ENCODE results near the gene ATG10.

ATG10 gene

GRCh38 chr5:82211855-82212572, 240.2 kb downstream of the ATG10 start:
- no peaks in the 10 kb centered on the region for H3K36me3 ChIP-seq (ENCODE audit: insufficient read depth, low read length)
- no peak overlapping the region for H3K4me3 ChIP-seq (ENCODE audit: low read length)
- no peak overlapping the region for H3K4me2 ChIP-seq (ENCODE audit: low read length)
- H3K27me3 ChIP-seq (ENCODE audit: control insufficient read depth, insufficient read depth, low read length), result no peaks in the 10 kb centered on the region
- H3K9me3 ChIP-seq (replicated peaks; ENCODE audit: low read length), result no peaks in the 10 kb centered on the region
- no peak overlapping the region for H3K9ac ChIP-seq (ENCODE audit: low read depth, low read length)
- H3K4me1 ChIP-seq (ENCODE audit: control insufficient read depth, insufficient read depth, low read length), result no peaks in the 10 kb centered on the region

DNA sequence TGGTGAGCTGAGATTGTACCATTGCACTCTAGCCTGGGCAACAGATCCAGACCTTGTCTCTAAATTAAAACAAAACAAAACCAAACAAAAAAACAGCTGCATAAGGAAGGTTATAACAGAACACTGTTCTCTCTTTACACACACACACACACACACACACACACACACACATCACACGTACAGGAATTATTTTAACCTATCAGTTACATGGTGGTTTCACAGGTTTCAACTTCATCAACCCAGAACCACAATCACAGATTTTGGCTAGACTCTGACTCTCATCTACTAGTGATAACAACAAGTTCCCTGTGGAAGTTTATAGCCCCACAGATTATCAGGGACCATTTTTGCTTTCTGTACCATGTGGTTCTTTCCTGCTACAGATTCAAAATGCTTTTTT, 246.1 kb downstream of the ATG10 start:
- Histone ChIP-seq H3K27me3 (ENCODE audit: control insufficient read depth, insufficient read depth, low read length) (no peaks in the 10 kb centered on the region), H3K36me3 (ENCODE audit: insufficient read depth, low read length) (no peaks in the 10 kb centered on the region), H3K4me3 (ENCODE audit: low read length) (no peak overlapping the region), H3K4me1 (ENCODE audit: control insufficient read depth, insufficient read depth, low read length) (no peaks in the 10 kb centered on the region), H3K9ac (ENCODE audit: low read depth, low read length) (no peak overlapping the region), H3K9me3 (replicated peaks; ENCODE audit: low read length) (no peaks in the 10 kb centered on the region), H3K4me2 (ENCODE audit: low read length) (no peak overlapping the region)

DNA sequence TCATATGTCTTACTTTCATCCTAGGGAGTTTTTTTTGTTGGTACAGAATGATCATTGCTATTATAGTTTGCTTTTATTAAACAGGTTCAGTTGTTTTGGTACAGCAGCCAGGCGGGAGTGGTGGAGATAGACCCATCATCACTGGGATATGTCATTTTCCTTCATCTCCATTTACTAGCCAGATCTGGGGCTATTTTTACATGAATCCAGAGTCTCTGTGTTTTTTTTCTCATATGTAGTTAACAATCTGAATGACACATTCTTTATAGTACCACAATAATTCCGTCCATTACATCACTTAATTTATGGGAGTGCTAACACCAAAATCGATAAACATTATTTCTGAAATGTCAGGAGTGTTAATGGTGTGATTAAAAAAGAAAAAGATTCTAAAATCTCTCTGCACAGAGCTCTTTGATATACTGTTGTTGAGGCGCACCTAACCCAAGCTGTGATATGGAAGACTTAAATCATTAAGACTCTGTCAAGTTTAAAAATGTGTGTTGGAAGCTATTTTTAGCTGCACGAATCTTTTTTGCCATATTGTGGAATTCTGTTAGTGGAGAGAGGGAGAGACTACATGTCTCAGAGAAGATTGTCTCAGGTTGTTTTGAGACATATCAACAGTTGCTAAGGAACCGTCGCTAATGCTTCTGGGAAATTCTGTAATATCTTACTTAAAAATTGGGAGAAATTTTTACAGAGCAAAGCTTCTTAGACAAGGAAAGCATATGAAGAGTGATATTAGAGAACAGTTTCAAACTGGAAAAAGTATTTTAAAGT, 246.7 kb downstream of the ATG10 start:
- Histone ChIP-seq H3K36me3 (ENCODE audit: insufficient read depth, low read length) (no peaks in the 10 kb centered on the region), H3K4me3 (ENCODE audit: low read length) (no peak overlapping the region), H3K9me3 (replicated peaks; ENCODE audit: low read length) (no peaks in the 10 kb centered on the region)

GRCh38 chr5:82221020-82221419, 249.2 kb downstream of the ATG10 start:
- no peaks in the 10 kb centered on the region for H3K36me3 ChIP-seq (ENCODE audit: insufficient read depth, low read length)
- H3K27me3 ChIP-seq (ENCODE audit: control insufficient read depth, insufficient read depth, low read length), result no peaks in the 10 kb centered on the region
- no peak overlapping the region for H3K4me2 ChIP-seq (ENCODE audit: low read length)
- H3K4me3 ChIP-seq (ENCODE audit: low read length), result no peak overlapping the region
- no peaks in the 10 kb centered on the region for H3K9me3 ChIP-seq (replicated peaks; ENCODE audit: low read length)
- no peak overlapping the region for H3K9ac ChIP-seq (ENCODE audit: low read depth, low read length)
- no peaks in the 10 kb centered on the region for H3K4me1 ChIP-seq (ENCODE audit: control insufficient read depth, insufficient read depth, low read length)

More for the DNA sequence above, 246.7 kb downstream of the ATG10 start:
- no peaks in the 10 kb centered on the region for H3K27me3 ChIP-seq (ENCODE audit: control insufficient read depth, insufficient read depth, low read length)
- H3K4me1 ChIP-seq (ENCODE audit: control insufficient read depth, insufficient read depth, low read length), result no peaks in the 10 kb centered on the region
- H3K4me2 ChIP-seq (ENCODE audit: low read length), result no peak overlapping the region
- no peak overlapping the region for H3K9ac ChIP-seq (ENCODE audit: low read depth, low read length)

DNA sequence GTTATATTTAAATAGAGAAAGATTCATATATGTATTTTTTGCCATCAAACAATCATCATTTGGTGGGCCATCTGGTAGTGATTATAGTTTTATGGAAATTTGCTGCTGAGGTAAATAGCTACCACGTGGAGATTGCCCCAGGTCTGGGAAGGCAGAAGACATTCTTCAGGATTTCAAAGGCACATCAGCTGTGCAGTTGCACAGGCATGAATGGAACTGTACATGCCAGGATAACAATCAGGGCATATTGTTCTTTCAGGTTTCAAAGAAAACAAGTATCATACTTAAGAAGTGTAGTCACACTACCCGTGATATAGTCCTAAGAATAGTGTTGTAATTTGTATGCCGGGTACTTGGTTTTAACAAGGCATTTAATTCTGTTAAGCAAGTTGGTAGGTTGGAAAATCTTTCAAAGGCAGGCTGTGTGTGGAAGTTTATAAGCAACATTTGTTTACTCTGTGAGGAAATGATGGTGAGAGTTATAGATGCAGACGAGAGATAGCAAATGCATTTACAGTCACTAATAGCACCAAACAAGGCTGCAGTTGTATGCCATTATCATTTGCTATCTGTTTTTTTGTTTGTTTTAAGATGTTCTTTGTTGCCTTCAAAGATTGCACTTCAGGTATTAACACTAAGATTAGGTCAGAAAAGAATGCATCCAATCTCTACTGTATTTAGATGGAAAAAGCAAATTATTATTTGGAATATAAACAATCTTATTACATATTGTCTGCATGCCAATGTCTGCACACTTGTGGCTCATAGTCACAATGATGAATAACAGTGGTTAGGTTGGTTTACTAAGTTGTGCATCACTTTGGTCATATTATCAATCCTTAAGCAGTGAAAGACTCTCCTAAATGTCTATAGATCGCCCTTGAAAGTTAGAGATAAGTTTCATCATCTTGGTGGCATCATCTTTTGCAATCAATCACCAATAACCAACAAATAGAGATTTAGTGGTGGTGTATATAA, 251.1 kb downstream of the ATG10 start:
- H3K9me3 ChIP-seq (replicated peaks; ENCODE audit: low read length), result no peaks in the 10 kb centered on the region
- H3K27me3 ChIP-seq (ENCODE audit: control insufficient read depth, insufficient read depth, low read length), result no peaks in the 10 kb centered on the region
- no peak overlapping the region for H3K4me2 ChIP-seq (ENCODE audit: low read length)
- H3K9ac ChIP-seq (ENCODE audit: low read depth, low read length), result no peak overlapping the region
- H3K4me3 ChIP-seq (ENCODE audit: low read length), result no peak overlapping the region
- no peaks in the 10 kb centered on the region for H3K4me1 ChIP-seq (ENCODE audit: control insufficient read depth, insufficient read depth, low read length)
- H3K36me3 ChIP-seq (ENCODE audit: insufficient read depth, low read length), result no peaks in the 10 kb centered on the region

- no peak overlapping the region for H3K4me3 ChIP-seq (ENCODE audit: low read length)
- H3K4me1 ChIP-seq (ENCODE audit: control insufficient read depth, insufficient read depth, low read length), result no peaks in the 10 kb centered on the region
- no peak overlapping the region for H3K9ac ChIP-seq (ENCODE audit: low read depth, low read length)
- no peak overlapping the region for H3K4me2 ChIP-seq (ENCODE audit: low read length)
- H3K36me3 ChIP-seq (ENCODE audit: insufficient read depth, low read length), result no peaks in the 10 kb centered on the region
- no peaks in the 10 kb centered on the region for H3K9me3 ChIP-seq (replicated peaks; ENCODE audit: low read length)
- H3K27me3 ChIP-seq (ENCODE audit: control insufficient read depth, insufficient read depth, low read length), result no peaks in the 10 kb centered on the region
These were observed 253.8 kb downstream of the ATG10 start for GRCh38 chr5:82225525-82226172.

DNA sequence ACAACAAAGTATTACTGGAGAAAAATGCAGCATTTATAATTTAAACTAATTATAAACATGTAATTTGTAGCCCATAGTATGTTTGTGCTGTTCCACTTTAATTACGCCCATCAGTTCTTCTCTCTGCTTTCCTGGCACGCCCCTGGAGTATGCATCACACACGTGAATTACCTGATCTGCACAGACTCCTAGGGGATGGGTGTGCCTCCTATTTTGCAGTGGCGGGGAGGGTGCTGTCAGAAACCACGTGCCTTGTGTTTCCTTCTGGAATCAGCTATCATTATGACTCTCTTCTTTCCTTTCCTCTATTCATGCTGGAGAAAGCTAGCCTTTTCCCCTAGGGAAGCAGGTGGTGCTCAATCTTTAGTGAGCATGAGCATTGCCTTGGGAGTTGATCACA, 263.1 kb downstream of the ATG10 start:
- H3K9me3 ChIP-seq (replicated peaks; ENCODE audit: low read length), result no peaks in the 10 kb centered on the region

DNA sequence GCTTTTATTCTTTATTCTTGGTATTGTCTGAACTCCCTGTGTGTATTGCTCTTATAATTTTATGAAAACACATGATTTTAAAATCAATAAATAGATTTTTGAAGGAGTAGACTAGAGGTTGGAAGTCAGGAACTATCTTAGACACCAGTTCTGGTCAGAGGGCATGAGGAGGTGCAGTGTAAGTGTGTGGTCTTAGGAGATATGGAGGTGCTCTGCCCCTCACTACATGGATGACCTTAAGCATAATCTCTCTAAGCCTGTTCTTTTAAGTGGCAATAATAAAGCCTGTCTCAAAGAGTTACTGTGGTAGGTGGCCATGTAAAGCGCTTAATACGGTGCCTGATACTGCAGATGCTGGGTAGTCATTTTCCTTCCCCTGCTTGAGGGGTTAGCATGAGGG, 272.3 kb downstream of the ATG10 start:
- Histone ChIP-seq H3K27me3 (ENCODE audit: control insufficient read depth, insufficient read depth, low read length) (no peaks in the 10 kb centered on the region), H3K36me3 (ENCODE audit: insufficient read depth, low read length) (no peaks in the 10 kb centered on the region), H3K4me2 (ENCODE audit: low read length) (no peak overlapping the region), H3K9ac (ENCODE audit: low read depth, low read length) (no peak overlapping the region), H3K9me3 (replicated peaks; ENCODE audit: low read length) (no peaks in the 10 kb centered on the region), H3K4me3 (ENCODE audit: low read length) (no peak overlapping the region), H3K4me1 (ENCODE audit: control insufficient read depth, insufficient read depth, low read length) (no peaks in the 10 kb centered on the region)

More for the DNA sequence above, 263.1 kb downstream of the ATG10 start:
- Histone ChIP-seq H3K4me3 (ENCODE audit: low read length) (no peak overlapping the region), H3K4me2 (ENCODE audit: low read length) (no peak overlapping the region), H3K27me3 (ENCODE audit: control insufficient read depth, insufficient read depth, low read length) (no peaks in the 10 kb centered on the region), H3K36me3 (ENCODE audit: insufficient read depth, low read length) (no peaks in the 10 kb centered on the region), H3K9ac (ENCODE audit: low read depth, low read length) (no peak overlapping the region), H3K4me1 (ENCODE audit: control insufficient read depth, insufficient read depth, low read length) (no peaks in the 10 kb centered on the region)

GRCh38 chr5:82244854-82245635, 273.2 kb downstream of the ATG10 start:
- Histone ChIP-seq H3K36me3 (ENCODE audit: insufficient read depth, low read length) (no peaks in the 10 kb centered on the region), H3K27me3 (ENCODE audit: control insufficient read depth, insufficient read depth, low read length) (no peaks in the 10 kb centered on the region), H3K9me3 (replicated peaks; ENCODE audit: low read length) (no peaks in the 10 kb centered on the region), H3K4me2 (ENCODE audit: low read length) (no peak overlapping the region), H3K4me3 (ENCODE audit: low read length) (no peak overlapping the region), H3K9ac (ENCODE audit: low read depth, low read length) (no peak overlapping the region), H3K4me1 (ENCODE audit: control insufficient read depth, insufficient read depth, low read length) (no peaks in the 10 kb centered on the region)

- Histone ChIP-seq H3K27me3 (ENCODE audit: control insufficient read depth, insufficient read depth, low read length) (no peaks in the 10 kb centered on the region), H3K4me3 (ENCODE audit: low read length) (no peak overlapping the region), H3K9ac (ENCODE audit: low read depth, low read length) (no peak overlapping the region), H3K9me3 (replicated peaks; ENCODE audit: low read length) (no peaks in the 10 kb centered on the region), H3K4me1 (ENCODE audit: control insufficient read depth, insufficient read depth, low read length) (no peaks in the 10 kb centered on the region), H3K4me2 (ENCODE audit: low read length) (no peak overlapping the region), H3K36me3 (ENCODE audit: insufficient read depth, low read length) (no peaks in the 10 kb centered on the region)
These were observed 275.2 kb downstream of the ATG10 start for GRCh38 chr5:82246960-82247574.
